WTC11 (cell line): ENCODE results near the gene SETD4. TPM values are rescaled to one million over a fixed set of nuclear protein-coding genes. Genes with fewer than 3 reads are reported as not detected.

Experiments used
- ATAC-seq: fragments of 200-7000 bp; cut with Tn5 transposase; 2 replicates; pipeline ENCODE4 v1.10.0; 2021; ENCODE audit warnings: mild to moderate bottlenecking, moderate library complexity
- CTCF ChIA-PET: fragments of 300-600 bp; sonication (Branson Sonifier 250); formaldehyde crosslinking; loops from one replicate; lab custom pipeline; 2021; ENCODE audit warnings: antibody characterized with exemption; lab: Charles Lee
- POLR2A ChIA-PET: fragments of 350-600 bp; sonication (Branson Sonifier 250); formaldehyde crosslinking; loops from one replicate; lab custom pipeline; 2021; ENCODE audit warnings: antibody characterized with exemption; lab: Charles Lee
- DNase-seq: peaks from one replicate; pipeline ENCODE4 v3.0.0; 2021; ENCODE audit warnings: low spot score
- H3K27ac Mint-ChIP-seq: 2 replicates; pipeline ENCODE4 v1.8.0; 2021; ENCODE audit warnings: mixed read lengths
- H3K27me3 Mint-ChIP-seq: 2 replicates; pipeline ENCODE4 v1.8.0; 2021; ENCODE audit warnings: low read depth, mild to moderate bottlenecking, moderate library complexity, mixed read lengths
- H3K36me3 Mint-ChIP-seq: 2 replicates; pipeline ENCODE4 v1.8.0; 2021; ENCODE audit warnings: mixed read lengths
- H3K4me1 Mint-ChIP-seq: 2 replicates; pipeline ENCODE4 v1.8.0; 2022; ENCODE audit warnings: mixed read lengths
- H3K4me3 Mint-ChIP-seq: 2 replicates; pipeline ENCODE4 v1.8.0; 2021; ENCODE audit warnings: mild to moderate bottlenecking, moderate library complexity, mixed read lengths
- H3K9me3 Mint-ChIP-seq: 2 replicates; pipeline ENCODE4 v1.8.0; 2021; ENCODE audit warnings: mixed read lengths
- ATF1 ChIP-seq: sonication (generic); formaldehyde crosslinking; IDR thresholded peaks from 2 replicates; pipeline ENCODE4 v1.8.1; 2023; ENCODE audit warnings: mild to moderate bottlenecking, moderate library complexity, missing genetic modification reagents
- ATF6 ChIP-seq: sonication (generic); formaldehyde crosslinking; IDR thresholded peaks from 2 replicates; pipeline ENCODE4 v1.8.1; 2023; ENCODE audit warnings: mild to moderate bottlenecking, missing genetic modification reagents
- E2F1 ChIP-seq: sonication (generic); formaldehyde crosslinking; IDR thresholded peaks from 2 replicates; pipeline ENCODE4 v1.8.0; 2022; ENCODE audit warnings: mild to moderate bottlenecking, missing genetic modification reagents
- ELF4 ChIP-seq: sonication (generic); formaldehyde crosslinking; IDR thresholded peaks from 2 replicates; pipeline ENCODE4 v1.8.1; 2022; ENCODE audit warnings: low read depth, mild to moderate bottlenecking, moderate library complexity, missing genetic modification reagents
- ERG ChIP-seq: fragments of 250-450 bp; sonication (Bioruptor Pico); IDR thresholded peaks from 2 replicates; pipeline ENCODE4 v1.8.0; 2021; ENCODE audit warnings: mild to moderate bottlenecking
- ESRRA ChIP-seq: sonication (generic); formaldehyde crosslinking; IDR thresholded peaks from 2 replicates; pipeline ENCODE4 v1.8.1; 2022; ENCODE audit warnings: mild to moderate bottlenecking, missing genetic modification reagents, borderline replicate concordance
- ETV6 ChIP-seq: sonication (generic); formaldehyde crosslinking; IDR thresholded peaks from 2 replicates; pipeline ENCODE4 v1.8.1; 2022; ENCODE audit warnings: mild to moderate bottlenecking, missing genetic modification reagents
- FOXP1 ChIP-seq: sonication (generic); formaldehyde crosslinking; IDR thresholded peaks from 2 replicates; pipeline ENCODE4 v1.8.0; 2022; ENCODE audit warnings: missing genetic modification reagents, mild to moderate bottlenecking, moderate library complexity, borderline replicate concordance
- GABPB1 ChIP-seq: sonication (generic); formaldehyde crosslinking; IDR thresholded peaks from 2 replicates; pipeline ENCODE4 v1.8.1; 2023; ENCODE audit warnings: mild to moderate bottlenecking, missing genetic modification reagents
- GTF2I ChIP-seq: fragments of 250-450 bp; sonication (Bioruptor Pico); conservative IDR thresholded peaks from 2 replicates; pipeline ENCODE4 v1.4.0; 2021; ENCODE audit warnings: mild to moderate bottlenecking
- JUN ChIP-seq: sonication (generic); formaldehyde crosslinking; IDR thresholded peaks from 2 replicates; pipeline ENCODE4 v1.8.0; 2023; ENCODE audit warnings: mild to moderate bottlenecking, missing genetic modification reagents
- KAT7 ChIP-seq: sonication (generic); formaldehyde crosslinking; IDR thresholded peaks from 2 replicates; pipeline ENCODE4 v1.8.1; 2023; ENCODE audit warnings: missing genetic modification reagents, mild to moderate bottlenecking, borderline replicate concordance
- MAX ChIP-seq: sonication (generic); formaldehyde crosslinking; IDR thresholded peaks from 2 replicates; pipeline ENCODE4 v1.8.0; 2022; ENCODE audit warnings: mild to moderate bottlenecking, missing genetic modification reagents
- NFYB ChIP-seq: sonication (generic); formaldehyde crosslinking; conservative IDR thresholded peaks from 2 replicates; pipeline ENCODE4 v1.8.0; 2022; ENCODE audit warnings: low read depth, missing genetic modification reagents
- NR1H2 ChIP-seq: sonication (generic); formaldehyde crosslinking; IDR thresholded peaks from 2 replicates; pipeline ENCODE4 v1.9.0; 2021; ENCODE audit warnings: mild to moderate bottlenecking, moderate library complexity, missing genetic modification reagents
- RORB ChIP-seq: fragments of 250-450 bp; sonication (Bioruptor Pico); IDR thresholded peaks from 2 replicates; pipeline ENCODE4 v1.9.0; 2021; ENCODE audit warnings: mild to moderate bottlenecking
- STAT6 ChIP-seq: sonication (generic); formaldehyde crosslinking; conservative IDR thresholded peaks from 2 replicates; pipeline ENCODE4 v1.8.1; 2023; ENCODE audit warnings: mild to moderate bottlenecking, low read depth, missing genetic modification reagents, moderate library complexity
- TCF7 ChIP-seq: sonication (generic); formaldehyde crosslinking; IDR thresholded peaks from 2 replicates; pipeline ENCODE4 v1.8.0; 2022; ENCODE audit warnings: mild to moderate bottlenecking, low read depth, missing genetic modification reagents, moderate library complexity
- TEAD4 ChIP-seq: sonication (generic); formaldehyde crosslinking; IDR thresholded peaks from 2 replicates; pipeline ENCODE4 v1.8.0; 2022; ENCODE audit warnings: mild to moderate bottlenecking, missing genetic modification reagents
- TP53 ChIP-seq: sonication (generic); formaldehyde crosslinking; IDR thresholded peaks from 2 replicates; pipeline ENCODE4 v1.8.1; 2023; ENCODE audit warnings: mild to moderate bottlenecking, missing genetic modification reagents
- ZNF232 ChIP-seq: sonication (generic); formaldehyde crosslinking; IDR thresholded peaks from 2 replicates; pipeline ENCODE4 v1.8.0; 2022; ENCODE audit warnings: mild to moderate bottlenecking, missing genetic modification reagents
- ZNF423 ChIP-seq: fragments of 250-450 bp; sonication (Bioruptor Pico); IDR thresholded peaks from 2 replicates; pipeline ENCODE4 v2.1.2; 2022; ENCODE audit warnings: mild to moderate bottlenecking, moderate library complexity
- ZSCAN18 ChIP-seq: fragments of 250-450 bp; sonication (Bioruptor Pico); IDR thresholded peaks from 2 replicates; pipeline ENCODE4 v2.1.2; 2022; ENCODE audit warnings: mild to moderate bottlenecking, moderate library complexity
- total RNA-seq: library from RNA; stranded (reverse); gene quantifications from 3 replicates; pipeline ENCODE4 v1.2.3, GENCODE V29; 2021

Gene SETD4
- total RNA-seq, 1 experiment from 2014 or later, result 64.8 TPM

- TF ChIP-seq E2F1 (CRISPR knock-in tag) (no peak), ERG (no peak)
Observed at GRCh38 chr21:36093512-36093911, 33.2 kb upstream of the SETD4 start (continued).

- peaks cover 40% of the 10 kb centered on the region for H3K36me3 Mint-ChIP-seq
- ChIA-PET CTCF (interaction anchor here (1.9 kb wide), 1 partner anchor 57 kb away, joined by 4 read pairs; no protein-coding TSS in a partner anchor), POLR2A (no interaction called here)
- ATAC-seq (no peak), DNase-seq (no peak)
- H3K4me3 Mint-ChIP-seq, result no peak overlapping the region
- H3K9me3 Mint-ChIP-seq, result peaks cover 30% of the 10 kb centered on the region
- H3K4me1 Mint-ChIP-seq, result peaks cover 40% of the 10 kb centered on the region
- no peak overlapping the region for H3K27ac Mint-ChIP-seq
- peaks cover 8% of the 10 kb centered on the region for H3K27me3 Mint-ChIP-seq
- TF ChIP-seq GTF2I (no peak), NFYB (CRISPR knock-in tag) (no peak), KAT7 (CRISPR knock-in tag) (no peak), ZNF232 (CRISPR knock-in tag) (no peak), JUN (CRISPR knock-in tag) (no peak), GABPB1 (CRISPR knock-in tag) (no peak), ZNF423 (no peak), TP53 (no peak), ZSCAN18 (CRISPR knock-in tag) (no peak), ELF4 (CRISPR knock-in tag) (no peak), ETV6 (CRISPR knock-in tag) (no peak), RORB (CRISPR knock-in tag) (no peak)
Observed at GRCh38 chr21:36092681-36093080, 32.4 kb upstream of the SETD4 start.

GRCh38 chr21:36089946-36090345 lies 29.6 kb upstream of the SETD4 start:
- H3K9me3 Mint-ChIP-seq, result peaks cover 22% of the 10 kb centered on the region
- ChIA-PET CTCF (no interaction called here), POLR2A (no interaction called here)
- TF ChIP-seq TCF7, result no peak
- no peak for TF ChIP-seq NR1H2
- TF ChIP-seq MAX (CRISPR knock-in tag), result no peak
- TF ChIP-seq TEAD4, result no peak
- TF ChIP-seq ATF6 (CRISPR knock-in tag), result no peak
- no peak for TF ChIP-seq STAT6
- TF ChIP-seq ZNF423, result no peak
- no peak for TF ChIP-seq FOXP1 (CRISPR knock-in tag)
- TF ChIP-seq ETV6 (CRISPR knock-in tag), result no peak
- TF ChIP-seq ESRRA (CRISPR knock-in tag), result no peak
- no peak for TF ChIP-seq ATF1 (CRISPR knock-in tag)
- DNase-seq, result no peak
- H3K36me3 Mint-ChIP-seq, result peaks cover 33% of the 10 kb centered on the region
- H3K27me3 Mint-ChIP-seq, result peaks cover 8% of the 10 kb centered on the region
- H3K27ac Mint-ChIP-seq, result no peak overlapping the region
- no peak for ATAC-seq
- peaks cover 21% of the 10 kb centered on the region for H3K4me1 Mint-ChIP-seq
- H3K4me3 Mint-ChIP-seq, result no peak overlapping the region
